GM18868 (cell line): ENCODE results near the gene WNK1.
"Not testable (repeated sequence)": the region's sequence is repeated elsewhere in the genome, so short reads cannot be mapped to it uniquely, and the experiment has no call there.

Experiments used
- ATAC-seq: cut with Tn5 transposase; IDR thresholded peaks from one replicate; pipeline ENCODE4 v1.9.1; 2021; ENCODE audit warnings: mild to moderate bottlenecking, moderate library complexity; ENCODE audit not compliant: unreplicated experiment

WNK1 gene

DNA sequence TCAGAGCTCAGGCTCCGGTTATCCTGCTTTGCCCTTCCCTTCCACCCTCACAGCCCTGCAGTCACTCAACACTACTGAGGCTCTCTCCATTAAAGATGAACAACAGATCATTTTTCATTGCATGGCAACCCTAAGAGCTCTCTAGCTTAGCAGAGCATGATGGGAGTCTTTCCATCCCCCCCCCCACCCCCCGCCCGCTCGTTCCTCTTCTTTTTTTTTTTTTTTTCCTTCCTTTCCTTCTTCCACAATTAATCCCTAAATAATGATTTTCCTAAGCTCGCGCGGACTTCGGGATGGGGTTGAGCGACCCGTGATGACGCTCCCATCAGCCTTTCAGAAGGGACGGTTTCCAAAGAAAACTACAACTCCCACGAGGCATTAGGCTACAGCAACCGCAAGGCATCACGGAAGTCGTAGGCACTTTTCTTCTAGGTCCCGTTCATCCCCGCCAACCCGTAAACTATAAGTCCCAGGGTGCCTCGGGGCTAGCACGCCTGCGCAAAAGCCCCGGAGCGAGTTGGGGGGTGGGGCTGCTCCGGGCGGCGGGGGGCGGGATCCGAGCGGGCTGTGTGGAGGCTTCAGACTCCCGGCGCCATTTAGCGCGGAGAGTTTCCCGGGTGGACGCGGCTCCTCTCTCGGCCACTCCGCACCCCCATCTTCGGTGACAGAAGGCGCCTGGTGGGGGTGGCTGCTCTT lies at the start of gene WNK1:
TSS of gene WNK1 (plus strand) at position 581 of the 696 bp plus-strand sequence. CDS start 987 bp downstream, outside the sequence.
- ATAC-seq = peak; percentile 45

DNA sequence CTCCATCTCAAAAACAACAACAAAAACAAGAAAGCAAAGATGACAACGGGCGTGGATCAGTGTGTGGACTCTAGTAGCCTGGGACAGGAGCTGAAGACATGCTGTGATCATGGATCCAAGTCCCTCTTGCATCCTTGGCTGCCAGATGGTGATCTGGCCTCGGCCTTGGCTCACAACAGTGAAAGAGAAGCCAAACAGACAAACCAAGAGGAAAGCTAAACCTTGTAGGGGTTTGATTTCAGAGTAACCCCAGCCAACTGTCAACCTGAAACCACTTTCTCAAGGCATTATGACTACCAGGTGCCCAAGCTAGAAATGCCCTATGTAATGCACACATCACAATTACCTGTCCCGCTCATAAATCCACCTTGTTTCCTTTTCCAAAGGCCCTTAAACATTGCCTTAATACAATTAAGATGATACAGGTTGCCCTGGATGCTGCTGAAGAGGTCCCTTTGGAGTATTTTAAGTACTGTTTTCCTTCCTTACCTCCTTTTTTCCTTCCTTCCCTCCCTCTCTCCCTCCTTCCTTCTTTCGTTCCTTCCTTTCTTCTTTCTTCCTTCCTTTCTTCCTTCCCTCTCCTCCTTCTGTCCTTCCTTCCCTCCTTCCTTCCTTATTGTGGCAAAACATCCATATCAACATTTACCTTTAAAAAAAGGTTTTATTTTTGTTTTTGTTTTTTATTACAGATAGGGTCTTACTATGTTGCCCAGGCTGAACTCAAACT lies 47.7 kb upstream of the WNK1 start:
- no peak for ATAC-seq

DNA sequence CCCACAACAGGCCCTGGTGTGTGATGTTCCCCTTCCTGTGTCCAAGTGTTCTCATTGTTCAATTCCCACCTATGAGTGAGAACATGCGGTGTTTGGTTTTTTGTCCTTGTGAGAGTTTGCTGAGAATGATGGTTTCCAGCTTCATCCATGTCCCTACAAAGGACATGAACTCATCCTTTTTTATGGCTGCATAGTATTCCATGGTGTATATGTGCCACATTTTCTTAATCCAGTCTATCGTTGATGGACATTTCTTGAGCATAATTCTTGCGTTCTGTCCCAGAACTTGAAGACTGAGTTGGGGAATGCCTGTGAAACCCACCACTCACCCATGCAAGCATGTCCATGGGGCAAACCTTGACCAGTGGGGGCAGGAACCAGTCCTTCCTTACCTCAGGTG lies 44.3 kb upstream of the WNK1 start:
- ATAC-seq = not testable (repeated sequence)

DNA sequence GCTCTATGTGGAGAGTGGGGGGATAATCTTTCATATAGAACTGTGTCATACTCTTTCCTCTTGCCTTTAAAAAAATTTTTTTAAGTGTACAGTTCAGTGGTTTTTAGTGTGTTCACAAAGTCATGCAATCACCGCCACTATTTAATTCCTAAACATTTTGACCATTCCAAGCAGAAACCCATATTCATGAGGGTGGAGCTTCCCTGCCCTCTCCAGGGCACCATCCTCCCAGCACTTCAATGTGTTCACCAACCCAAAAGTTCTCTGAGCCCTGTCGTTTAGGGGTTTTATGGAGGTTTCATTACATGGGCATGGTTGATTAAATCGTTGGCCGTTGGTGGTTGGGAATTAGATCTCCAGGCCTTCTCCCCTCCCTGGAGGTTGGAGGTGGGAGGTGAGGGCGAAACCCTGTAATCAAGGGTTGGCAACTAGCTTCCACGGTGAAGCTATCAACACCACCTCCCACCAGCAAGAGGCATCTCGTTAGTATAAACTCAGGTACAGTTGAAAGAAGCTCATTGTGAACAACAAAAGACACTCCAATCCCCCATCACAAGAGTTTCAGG lies 42.8 kb upstream of the WNK1 start:
- ATAC-seq = no peak

DNA sequence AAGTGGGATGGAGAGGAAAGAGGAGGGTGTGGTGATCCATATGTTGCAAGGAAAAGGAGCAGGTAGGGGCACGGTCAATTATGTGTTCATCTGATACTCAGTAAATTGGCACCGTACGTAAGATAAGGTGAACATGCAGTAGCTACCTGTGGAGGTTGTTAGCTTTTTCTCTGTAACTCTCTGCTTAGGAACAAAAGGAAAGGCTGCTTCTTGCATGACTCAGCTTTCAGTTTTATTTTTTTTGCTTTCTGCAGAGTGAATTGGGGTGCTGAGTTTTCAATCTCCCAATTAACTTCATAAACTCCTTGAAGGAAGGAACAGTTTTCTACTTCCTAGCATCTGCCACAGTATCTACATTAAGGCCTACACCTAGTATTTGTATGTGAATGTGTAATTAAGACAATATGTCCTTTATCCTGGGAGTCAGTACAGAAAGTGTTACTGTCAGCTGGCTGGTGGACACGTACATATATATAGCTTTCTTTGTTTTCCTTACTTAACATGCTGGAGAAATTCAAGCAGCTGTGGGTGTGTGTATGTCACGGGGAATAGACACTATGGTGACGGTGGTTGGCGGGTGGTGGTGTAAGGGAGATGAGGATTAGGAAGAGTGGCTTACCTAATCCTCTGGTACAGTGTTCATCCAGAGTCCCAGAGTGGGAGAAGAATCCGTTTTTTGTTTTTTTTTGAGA lies 40.1 kb upstream of the WNK1 start:
- no peak for ATAC-seq

DNA sequence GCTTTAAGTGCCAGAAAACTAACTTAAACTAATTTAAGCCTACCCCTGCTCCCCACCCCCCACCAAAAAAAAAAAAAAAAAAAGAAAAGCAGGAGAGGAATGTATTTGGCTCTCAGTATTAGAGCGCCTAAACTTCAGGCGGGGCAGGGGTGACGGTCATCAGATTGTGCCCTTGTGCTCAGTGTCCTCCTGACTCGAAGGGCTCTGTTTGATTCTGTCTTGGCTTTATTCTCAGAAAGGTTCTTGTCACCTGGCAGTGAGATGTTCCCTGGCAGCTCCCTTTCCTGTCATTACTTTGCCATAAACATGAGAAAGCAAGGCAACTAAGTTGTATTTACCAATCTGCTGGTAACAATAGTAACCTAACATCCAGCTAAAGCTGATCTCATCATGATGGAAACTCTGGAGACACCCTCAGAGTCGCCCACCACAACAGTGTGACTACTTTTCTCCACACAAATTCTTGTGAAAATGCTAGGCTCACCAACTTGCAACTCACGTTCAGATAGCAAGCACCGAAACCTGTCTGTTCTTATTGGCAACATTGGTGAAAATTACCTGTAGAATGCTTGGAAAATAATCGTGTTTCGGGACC lies 39.0 kb upstream of the WNK1 start:
- ATAC-seq = no peak

DNA sequence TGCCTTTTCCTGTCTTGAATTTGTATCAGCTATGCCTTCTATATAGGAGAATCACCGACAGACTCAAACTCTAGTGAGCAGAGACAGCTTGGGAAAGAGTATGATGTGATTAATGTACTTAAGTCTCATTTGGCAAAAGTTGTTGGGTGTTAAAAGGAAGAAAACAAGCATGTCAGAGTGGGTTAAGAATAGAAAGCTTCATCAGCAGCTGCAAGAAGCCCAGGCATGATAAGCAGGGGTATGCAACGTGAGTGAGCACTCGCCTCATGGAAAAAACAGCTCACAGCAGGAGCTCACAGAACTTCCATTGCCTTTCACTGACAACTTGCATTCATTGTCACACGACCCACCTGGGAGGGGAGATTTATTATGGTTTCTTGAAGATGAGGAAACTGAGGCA lies 35.9 kb upstream of the WNK1 start:
- no peak for ATAC-seq

DNA sequence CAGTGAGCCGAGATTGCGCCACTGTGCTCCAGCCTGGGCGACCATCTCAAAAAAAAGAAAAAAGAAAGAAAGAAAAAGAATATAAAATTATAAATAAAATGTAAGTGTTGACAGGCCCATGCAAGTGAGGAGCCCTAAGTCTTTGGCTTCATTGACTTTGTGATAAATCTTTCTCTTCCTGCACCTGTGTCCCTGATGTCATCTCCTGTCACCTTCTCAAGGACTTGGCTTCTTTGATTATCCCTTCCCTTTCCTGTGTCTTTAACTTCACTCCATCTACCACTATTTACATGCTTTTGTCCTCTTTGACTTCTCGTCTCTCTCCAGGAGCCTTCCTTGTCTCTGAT lies 33.6 kb upstream of the WNK1 start:
- ATAC-seq = no peak

DNA sequence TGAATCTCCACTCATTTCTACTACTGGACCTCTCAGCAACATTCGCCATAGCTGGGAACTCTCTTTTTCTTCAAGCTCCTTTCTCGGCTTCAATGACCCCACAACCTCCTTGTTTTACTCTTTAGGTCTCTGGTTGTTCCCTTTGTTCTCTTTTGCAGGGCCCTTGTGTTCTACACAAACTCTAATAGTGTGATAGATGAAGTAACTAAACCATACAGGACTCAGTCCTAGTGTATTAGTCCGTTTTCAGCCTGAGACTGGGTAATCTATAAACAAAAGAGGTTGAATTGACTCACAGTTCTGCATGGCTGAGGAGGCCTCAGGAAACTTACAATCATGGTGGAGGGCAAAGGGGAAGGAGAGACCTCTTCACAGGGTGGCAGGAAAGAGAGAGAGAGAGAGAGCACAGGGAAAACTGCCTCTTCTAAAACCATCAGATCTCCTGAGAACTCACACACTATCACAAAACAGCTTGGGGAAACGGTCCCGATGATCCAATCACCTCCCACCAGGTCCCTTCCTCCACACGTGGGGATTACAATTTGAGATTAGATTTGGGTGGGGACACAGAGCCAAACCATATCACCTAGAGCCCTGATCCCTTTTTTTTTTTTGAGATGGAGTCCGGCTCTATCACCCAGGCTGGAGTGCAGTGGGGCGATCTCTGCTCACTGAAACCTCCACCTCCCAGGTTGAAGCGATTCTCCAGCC lies 32.0 kb upstream of the WNK1 start:
- no peak for ATAC-seq

DNA sequence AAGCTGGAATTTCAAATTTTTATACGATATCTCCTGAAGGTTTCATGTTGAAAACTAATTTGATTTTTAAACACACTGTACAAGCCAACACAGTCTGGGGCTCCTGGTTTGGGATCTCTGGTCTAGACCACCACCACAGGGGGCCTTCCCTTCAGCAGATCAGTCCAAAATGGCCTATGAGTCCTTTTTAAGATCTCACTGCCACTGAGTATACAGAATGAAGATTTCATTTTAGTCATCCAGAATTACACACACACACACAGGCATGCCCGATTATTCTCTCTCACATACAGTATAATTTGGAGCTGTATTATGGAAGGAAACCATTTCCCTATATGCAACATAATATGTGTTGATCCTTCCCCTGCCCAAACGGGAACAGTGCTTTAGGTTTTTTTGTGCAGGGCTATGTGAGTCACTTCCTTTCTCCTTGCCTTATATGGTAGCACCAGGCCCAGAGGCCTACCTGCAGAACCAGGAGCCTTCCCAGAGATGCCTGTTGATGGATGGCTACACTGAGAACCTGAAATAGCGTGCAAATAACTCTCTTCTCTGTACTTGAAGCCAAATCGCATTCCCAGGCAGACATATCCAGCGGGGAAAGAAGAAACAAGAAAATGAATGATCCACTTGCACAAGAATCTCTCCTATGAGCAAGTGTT lies 28.1 kb upstream of the WNK1 start:
- peak; percentile 49 for ATAC-seq

DNA sequence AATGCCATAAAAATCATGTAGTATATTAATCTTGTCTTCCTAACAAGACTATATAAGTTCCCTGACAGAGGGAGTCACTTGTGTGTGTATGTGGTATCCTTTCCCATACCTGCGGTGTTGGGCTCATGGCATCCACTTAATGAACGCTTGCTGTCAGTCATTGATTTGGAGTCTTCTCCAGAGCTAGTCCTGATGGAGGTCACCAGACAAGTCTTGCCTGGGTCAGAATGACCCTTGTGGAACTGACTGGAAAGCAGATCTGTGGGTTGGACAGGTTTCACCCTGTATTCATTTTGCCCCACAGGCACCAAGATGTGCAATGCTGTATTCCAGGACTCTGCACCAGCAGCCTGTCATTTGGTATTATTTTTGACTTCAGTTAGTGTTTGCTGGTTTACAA lies 27.3 kb upstream of the WNK1 start:
- ATAC-seq = no peak

DNA sequence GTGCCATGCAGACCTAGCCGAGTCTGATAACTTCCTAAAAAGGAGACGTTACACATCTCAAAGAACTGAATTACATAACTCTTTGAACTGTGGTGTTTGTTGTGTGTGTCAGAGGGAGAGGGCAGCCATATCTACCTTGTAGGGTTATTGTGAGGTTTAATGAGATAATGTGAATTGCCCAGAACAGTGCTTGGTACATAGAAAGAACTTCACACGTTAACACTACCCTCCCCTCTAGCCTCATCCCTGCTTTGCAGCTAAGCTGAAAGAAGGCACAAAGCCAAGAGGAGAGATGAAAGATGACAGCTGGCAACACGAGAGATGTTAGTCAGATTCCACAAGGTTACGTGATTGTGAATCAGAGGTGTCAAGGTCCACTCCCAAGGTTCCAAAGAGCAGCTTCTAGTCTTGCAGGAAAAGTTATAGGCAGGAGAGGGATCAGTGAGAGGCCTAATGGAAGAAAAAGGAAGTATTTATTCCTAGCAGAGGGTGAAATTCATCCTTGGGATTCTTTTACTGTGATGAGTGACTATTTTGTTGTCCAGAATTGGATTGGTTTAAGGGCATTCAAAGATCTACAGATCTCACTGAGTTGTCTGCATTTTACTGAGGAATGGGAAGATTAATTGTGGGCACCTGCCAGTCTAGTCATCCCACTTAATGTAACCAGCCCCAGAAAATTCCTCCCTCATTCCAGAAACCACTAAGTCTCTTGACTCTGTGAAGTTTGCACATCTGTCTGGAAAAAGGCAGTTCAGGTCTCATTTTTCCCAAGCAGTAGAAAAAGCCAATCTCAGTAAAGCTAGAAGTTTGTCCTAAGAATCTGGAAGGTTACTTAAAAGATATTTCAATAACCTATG lies 25.9 kb upstream of the WNK1 start:
- no peak for ATAC-seq

DNA sequence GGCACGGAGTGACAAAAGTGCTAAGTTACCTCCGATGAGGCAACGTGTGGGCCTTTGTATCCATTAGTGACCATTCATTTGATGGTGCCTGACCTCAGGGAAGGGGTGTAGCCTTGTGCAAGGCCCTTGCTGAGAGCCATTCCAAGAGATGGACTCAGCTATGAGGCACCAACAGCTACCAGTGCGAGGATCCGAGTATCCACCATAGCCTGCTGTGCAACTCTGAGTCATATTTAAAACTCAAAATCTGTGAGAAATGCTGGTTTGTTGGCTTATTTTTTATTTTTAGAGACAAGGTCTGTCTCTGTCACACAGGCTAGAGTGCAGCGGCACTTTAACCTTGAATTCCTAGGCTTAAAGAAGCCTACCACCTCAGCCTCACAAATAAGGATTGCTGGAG lies 25.1 kb upstream of the WNK1 start:
- ATAC-seq = no peak

DNA sequence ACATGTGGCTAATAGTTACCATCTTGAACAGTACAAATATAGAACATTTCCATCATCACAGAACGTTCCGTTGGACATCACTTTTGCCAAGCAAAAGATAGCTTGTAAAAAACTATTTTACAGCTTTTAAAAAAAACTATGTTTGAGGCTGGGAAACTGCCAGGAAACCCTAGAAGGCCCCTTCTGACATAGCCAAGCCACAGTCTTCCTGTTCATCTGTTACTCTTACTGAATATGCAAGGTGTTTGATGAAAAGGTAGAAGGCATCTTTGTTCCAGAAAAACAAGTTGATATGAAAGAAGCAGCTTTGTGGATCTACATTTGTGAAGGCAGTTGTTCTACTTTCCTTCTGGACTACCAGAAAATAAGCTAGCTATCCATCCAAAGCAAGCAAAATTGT lies 23.6 kb upstream of the WNK1 start:
- no peak for ATAC-seq

DNA sequence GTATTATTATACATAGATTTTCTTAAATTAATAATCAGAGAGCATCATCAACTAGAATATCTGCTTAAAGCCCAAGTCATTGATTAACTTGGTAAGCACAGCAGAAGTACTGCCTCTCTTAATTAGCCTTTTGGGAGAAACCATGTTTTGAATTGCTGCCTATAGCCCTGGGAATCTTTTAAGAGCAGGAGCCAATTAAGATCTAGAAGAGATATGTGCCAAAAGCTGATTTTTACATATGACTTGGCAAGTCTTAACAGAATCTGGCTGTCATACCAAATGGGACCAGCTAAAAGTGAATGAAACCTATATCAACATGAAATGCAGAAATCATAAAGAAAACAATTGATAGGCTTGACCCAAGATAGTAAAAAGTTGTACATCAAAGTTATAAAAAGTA lies 23.2 kb upstream of the WNK1 start:
- ATAC-seq = no peak

DNA sequence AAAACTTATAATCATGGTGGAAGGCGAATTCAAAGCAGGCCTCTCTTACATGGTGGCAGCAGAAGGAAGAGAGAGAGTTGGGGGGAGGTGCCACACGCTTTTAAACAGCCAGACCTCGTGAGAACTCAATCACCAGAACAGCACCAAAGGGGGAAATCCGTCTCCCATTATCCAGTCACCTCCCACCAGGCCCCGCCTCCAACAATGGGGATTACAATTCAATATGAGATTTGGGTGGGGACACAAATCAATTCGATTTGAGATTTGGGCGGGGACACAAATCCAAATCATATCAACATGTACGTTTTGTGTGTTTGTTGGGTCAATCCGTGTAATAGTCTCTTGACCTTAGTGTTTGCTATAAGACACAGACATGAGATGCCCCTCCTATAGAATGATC lies 21.8 kb upstream of the WNK1 start:
- no peak for ATAC-seq

DNA sequence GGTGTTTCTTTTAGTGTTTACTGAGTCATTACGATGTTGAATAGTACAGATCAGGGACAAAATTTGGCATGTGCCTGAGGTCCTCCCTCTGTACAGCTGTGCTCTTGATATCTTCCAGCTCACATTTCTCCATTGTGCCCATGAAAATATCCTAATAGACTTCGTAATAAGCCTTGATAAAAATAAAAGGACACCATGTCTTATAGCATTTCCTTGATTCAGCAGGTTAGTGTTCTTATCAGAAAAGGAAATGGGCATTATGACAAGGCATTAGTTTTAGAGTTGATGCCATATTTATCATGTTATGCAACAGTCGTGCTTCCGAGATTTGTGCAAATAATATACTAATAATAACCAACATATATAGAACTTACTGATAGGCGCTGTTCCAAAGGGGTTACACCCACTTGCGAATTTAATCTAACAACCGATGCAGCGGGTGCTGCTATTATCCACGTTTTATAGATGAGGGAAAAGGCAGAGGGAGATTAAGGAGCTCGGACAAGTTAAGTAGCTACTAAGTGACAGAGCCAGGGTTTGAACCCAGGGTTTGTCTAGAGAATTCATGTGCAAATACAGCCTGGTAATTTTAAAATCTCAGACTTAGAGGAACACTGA lies 15.1 kb upstream of the WNK1 start:
- ATAC-seq = no peak

DNA sequence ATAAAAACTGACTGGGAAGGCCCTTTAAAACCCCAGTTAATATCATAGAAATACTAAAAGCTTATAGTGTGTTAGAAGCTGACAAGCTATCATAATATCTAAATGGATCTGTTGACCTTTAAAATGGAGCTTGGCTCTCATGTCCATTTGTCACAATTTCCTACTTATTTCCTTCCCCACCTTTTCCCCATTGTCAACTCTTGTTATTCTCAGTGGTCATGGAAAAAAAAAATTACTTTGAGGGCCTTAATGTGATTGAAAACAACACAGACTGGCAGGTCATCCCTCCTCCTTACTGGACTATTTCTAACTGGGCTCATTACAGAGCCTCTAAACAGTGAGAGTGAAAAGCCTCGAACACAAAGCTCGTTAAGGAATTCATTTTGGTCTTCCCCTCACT lies 13.7 kb upstream of the WNK1 start:
- no peak for ATAC-seq

DNA sequence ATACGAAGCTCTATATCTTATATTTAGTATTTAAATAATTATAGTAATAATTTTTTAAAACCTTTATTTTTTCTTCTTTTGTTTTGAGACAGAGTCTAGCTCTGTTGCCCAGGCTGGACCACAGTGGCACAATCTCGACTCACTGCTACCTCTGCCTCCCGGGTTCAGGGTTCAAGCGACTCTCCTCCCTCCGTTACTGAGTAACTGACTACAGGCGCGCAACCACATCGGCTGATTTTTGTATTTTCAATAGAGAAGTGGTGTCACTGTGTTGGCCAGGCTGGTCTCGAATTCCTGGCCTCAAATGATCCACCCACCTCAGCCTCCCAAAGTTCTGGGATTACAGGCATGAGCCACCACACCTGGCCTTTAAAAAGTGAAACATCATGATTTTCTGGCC lies 13.0 kb upstream of the WNK1 start:
- ATAC-seq = no peak
